Breast epithelium (tissue), 4 donors: ENCODE data around the gene COL23A1. TPM values are rescaled to one million over a fixed set of nuclear protein-coding genes. Genes with fewer than 3 reads are reported as not detected.

Experiments used
- DNase-seq, 2 donors: peaks; one replicate each; pipeline ENCODE4 v3.0.0-alpha.2; 2019; ENCODE audit warnings: low spot score in 2 of 2
- H3K27ac ChIP-seq, 2 donors: fragments of 200-600 bp; sonication (generic) in 1 of 2; one replicate each; pipeline ENCODE4 v1.5.1; 2016 to 2019; ENCODE audit warnings: mild to moderate bottlenecking in 1 of 2
- H3K27me3 ChIP-seq, 2 donors: fragments of 200-600 bp; sonication (generic) in 1 of 2; one replicate each; pipeline versions ENCODE4 v1.5.1 to v1.6.0; 2017 to 2019; ENCODE audit warnings: control low read depth in 1 of 2, mild to moderate bottlenecking in 1 of 2
- H3K36me3 ChIP-seq: fragments of 200-600 bp; one replicate; pipeline ENCODE4 v1.5.1; 2019
- H3K4me1 ChIP-seq, 2 donors: fragments of 200-600 bp; sonication (generic); one replicate each; pipeline ENCODE4 v1.5.1; 2016 to 2019; ENCODE audit warnings: control low read depth in 1 of 2
- H3K4me3 ChIP-seq, 3 donors: fragments of 200-600 bp; sonication (generic); 1 replicate in 2 of 3; 2 replicates in 1 of 3; pipeline ENCODE4 v1.5.1; 2016 to 2019; ENCODE audit warnings: mild to moderate bottlenecking in 3 of 3, moderate library complexity in 2 of 3
- H3K9me3 ChIP-seq, 2 donors: fragments of 200-600 bp; sonication (generic) in 1 of 2; one replicate each; pipeline ENCODE4 v1.5.1; 2016 to 2019; ENCODE audit warnings: control low read depth in 1 of 2
- CTCF ChIP-seq, 3 donors: fragments of 450-650 bp; IDR thresholded peaks; one replicate each; pipeline ENCODE4 v1.5.1; 2016 to 2017; ENCODE audit warnings: antibody characterized with exemption in 3 of 3, mild to moderate bottlenecking in 3 of 3, moderate library complexity in 3 of 3
- POLR2A ChIP-seq: fragments of 450-650 bp; IDR thresholded peaks from one replicate; pipeline ENCODE4 v1.6.1; 2016; ENCODE audit warnings: antibody characterized with exemption, mild to moderate bottlenecking, moderate library complexity
- POLR2AphosphoS5 ChIP-seq, 3 donors: sonication (generic); formaldehyde crosslinking; IDR thresholded peaks; one replicate each; pipeline ENCODE4 v1.6.1; 2017; ENCODE audit warnings: antibody characterized with exemption in 3 of 3
- intact Hi-C: fragments of 100-400 bp; cut with DNase I; formaldehyde crosslinking; loops from one replicate; pipeline ENCODE4 v1.15.1; 2023; ENCODE audit warnings: low total_unique reads
- total RNA-seq, 3 donors: library from RNA; depleted of rRNA; stranded (reverse); fragments of >200 nt; gene quantifications; one replicate each; pipeline ENCODE4 v1.1.0, GENCODE V29; 2016

The COL23A1 gene
- total RNA-seq, 3 donors from 2014 or later = 0.32 to 3.3 (median 2.6) TPM

- Histone ChIP-seq H3K27ac (no peak overlapping the region), H3K27me3 (peaks cover 0 to 3% of the 10 kb centered on the region in 2 donors), H3K36me3 (no peaks in the 10 kb centered on the region), H3K4me1 (no peaks in the 10 kb centered on the region), H3K9me3 (no peaks in the 10 kb centered on the region), H3K4me3 (no peak overlapping the region)
- DNase-seq = no peak
- TF ChIP-seq POLR2A = no peak
- TF ChIP-seq CTCF (IDR thresholded peaks at IDR 0.05) = no peak
- TF ChIP-seq POLR2AphosphoS5 (IDR thresholded peaks at IDR 0.05) = no peak
- intact Hi-C loops = no loop called here
Measured at GRCh38 chr5:178350361-178351220, 239.6 kb downstream of the COL23A1 start.

- H3K4me3 ChIP-seq = no peak overlapping the region
- no peak for DNase-seq
- H3K9me3 ChIP-seq = no peaks in the 10 kb centered on the region
- intact Hi-C loops = no loop called here
- peaks cover 0 to 3% of the 10 kb centered on the region in 2 donors for H3K27me3 ChIP-seq
- no peaks in the 10 kb centered on the region for H3K36me3 ChIP-seq
- H3K4me1 ChIP-seq = no peaks in the 10 kb centered on the region
- no peak for TF ChIP-seq CTCF (IDR thresholded peaks at IDR 0.05)
- TF ChIP-seq POLR2A = no peak
- TF ChIP-seq POLR2AphosphoS5 (IDR thresholded peaks at IDR 0.05) = no peak
- H3K27ac ChIP-seq = no peak overlapping the region
Measured at GRCh38 chr5:178349625-178350353, 240.4 kb downstream of the COL23A1 start.

GRCh38 chr5:178349075-178349511 is 241.1 kb downstream of the COL23A1 start:
- Histone ChIP-seq H3K9me3 (no peaks in the 10 kb centered on the region), H3K27me3 (peaks cover 0 to 3% of the 10 kb centered on the region in 2 donors), H3K4me3 (no peak overlapping the region), H3K4me1 (no peaks in the 10 kb centered on the region), H3K27ac (no peak overlapping the region), H3K36me3 (no peaks in the 10 kb centered on the region)
- DNase-seq = no peak
- intact Hi-C loops = no loop called here
- TF ChIP-seq CTCF (IDR thresholded peaks at IDR 0.05) (no peak), POLR2A (no peak), POLR2AphosphoS5 (IDR thresholded peaks at IDR 0.05) (no peak)

GRCh38 chr5:178348356-178349074 is 241.7 kb downstream of the COL23A1 start:
- no peaks in the 10 kb centered on the region for H3K4me1 ChIP-seq
- no peak for TF ChIP-seq CTCF (IDR thresholded peaks at IDR 0.05)
- TF ChIP-seq POLR2AphosphoS5 (IDR thresholded peaks at IDR 0.05) = no peak
- TF ChIP-seq POLR2A = no peak
- intact Hi-C loops = no loop called here
- no peak overlapping the region for H3K27ac ChIP-seq
- no peak overlapping the region for H3K4me3 ChIP-seq
- no peak for DNase-seq
- no peaks in the 10 kb centered on the region for H3K36me3 ChIP-seq
- H3K27me3 ChIP-seq = peaks cover 0 to 3% of the 10 kb centered on the region in 2 donors
- no peaks in the 10 kb centered on the region for H3K9me3 ChIP-seq
